Type B pancreatic cell (in vitro differentiated cells): ENCODE results near the gene TGFBR3. TPM values are rescaled to one million over a fixed set of nuclear protein-coding genes. Genes with fewer than 3 reads are reported as not detected.

ENCODE experiments used
- DNase-seq: peaks from one replicate; pipeline ENCODE4 v3.0.0; 2021; ENCODE audit warnings: mixed read lengths; ENCODE audit not compliant: unreplicated experiment; ENCODE audit errors: extremely low spot score
- H3K27ac Mint-ChIP-seq: 2 replicates; pipeline ENCODE4 v1.8.0; 2021; ENCODE audit warnings: mild to moderate bottlenecking, mixed read lengths
- H3K27me3 Mint-ChIP-seq: 2 replicates; pipeline ENCODE4 v1.8.0; 2021; ENCODE audit warnings: mixed read lengths
- H3K36me3 Mint-ChIP-seq: 2 replicates; pipeline ENCODE4 v1.8.0; 2021; ENCODE audit warnings: mixed read lengths
- H3K4me1 Mint-ChIP-seq: one replicate; pipeline ENCODE4 v1.8.0; 2021; ENCODE audit warnings: mixed read lengths; ENCODE audit not compliant: unreplicated experiment
- H3K4me3 Mint-ChIP-seq: 2 replicates; pipeline ENCODE4 v1.8.0; 2021; ENCODE audit warnings: mild to moderate bottlenecking, mixed read lengths
- H3K9me3 Mint-ChIP-seq: 2 replicates; pipeline ENCODE4 v1.8.0; 2021; ENCODE audit warnings: mixed read lengths
- total RNA-seq: library from RNA; stranded (reverse); gene quantifications from 2 replicates; pipeline ENCODE4 v1.2.1, GENCODE V29; 2021; ENCODE audit warnings: low replicate concordance
- TF ChIP-seq, protein P1 (sequence below): fragments of 200-600 bp; sonication (generic); conservative IDR thresholded peaks from 2 replicates; pipeline ENCODE4 v1.5.0; 2021; ENCODE audit warnings: antibody characterized with exemption, mild to moderate bottlenecking

The TGFBR3 gene
- total RNA-seq, 1 donor from 2014 or later: 33.5 TPM

DNA sequence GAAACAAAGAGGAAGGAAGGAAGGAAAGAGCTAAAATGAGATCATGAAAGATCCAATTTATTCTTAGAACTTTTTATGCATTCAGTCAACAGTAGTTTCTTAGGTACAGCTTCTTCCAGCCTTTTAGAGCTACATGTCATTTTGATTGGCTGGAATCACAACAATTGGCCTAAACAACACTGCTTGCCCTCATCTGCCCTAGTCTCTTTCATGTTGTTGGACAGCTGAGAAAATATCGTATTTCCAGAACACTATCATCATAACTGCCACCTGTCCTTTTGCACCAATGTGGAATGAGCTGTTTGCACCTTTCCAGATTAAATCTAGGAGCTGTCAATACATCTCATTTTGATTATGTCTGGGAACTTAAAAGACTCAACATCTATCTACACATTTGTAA, 161.7 kb downstream of the TGFBR3 start:
- Mint-ChIP-seq H3K4me3 (no peak overlapping the region), H3K27me3 (no peaks in the 10 kb centered on the region), H3K4me1 (peaks cover 12% of the 10 kb centered on the region), H3K9me3 (no peaks in the 10 kb centered on the region), H3K27ac (no peak overlapping the region), H3K36me3 (peaks cover 29% of the 10 kb centered on the region)
- no peak for DNase-seq
- TF ChIP-seq, protein P1, sequence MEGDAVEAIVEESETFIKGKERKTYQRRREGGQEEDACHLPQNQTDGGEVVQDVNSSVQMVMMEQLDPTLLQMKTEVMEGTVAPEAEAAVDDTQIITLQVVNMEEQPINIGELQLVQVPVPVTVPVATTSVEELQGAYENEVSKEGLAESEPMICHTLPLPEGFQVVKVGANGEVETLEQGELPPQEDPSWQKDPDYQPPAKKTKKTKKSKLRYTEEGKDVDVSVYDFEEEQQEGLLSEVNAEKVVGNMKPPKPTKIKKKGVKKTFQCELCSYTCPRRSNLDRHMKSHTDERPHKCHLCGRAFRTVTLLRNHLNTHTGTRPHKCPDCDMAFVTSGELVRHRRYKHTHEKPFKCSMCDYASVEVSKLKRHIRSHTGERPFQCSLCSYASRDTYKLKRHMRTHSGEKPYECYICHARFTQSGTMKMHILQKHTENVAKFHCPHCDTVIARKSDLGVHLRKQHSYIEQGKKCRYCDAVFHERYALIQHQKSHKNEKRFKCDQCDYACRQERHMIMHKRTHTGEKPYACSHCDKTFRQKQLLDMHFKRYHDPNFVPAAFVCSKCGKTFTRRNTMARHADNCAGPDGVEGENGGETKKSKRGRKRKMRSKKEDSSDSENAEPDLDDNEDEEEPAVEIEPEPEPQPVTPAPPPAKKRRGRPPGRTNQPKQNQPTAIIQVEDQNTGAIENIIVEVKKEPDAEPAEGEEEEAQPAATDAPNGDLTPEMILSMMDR: no peak

DNA sequence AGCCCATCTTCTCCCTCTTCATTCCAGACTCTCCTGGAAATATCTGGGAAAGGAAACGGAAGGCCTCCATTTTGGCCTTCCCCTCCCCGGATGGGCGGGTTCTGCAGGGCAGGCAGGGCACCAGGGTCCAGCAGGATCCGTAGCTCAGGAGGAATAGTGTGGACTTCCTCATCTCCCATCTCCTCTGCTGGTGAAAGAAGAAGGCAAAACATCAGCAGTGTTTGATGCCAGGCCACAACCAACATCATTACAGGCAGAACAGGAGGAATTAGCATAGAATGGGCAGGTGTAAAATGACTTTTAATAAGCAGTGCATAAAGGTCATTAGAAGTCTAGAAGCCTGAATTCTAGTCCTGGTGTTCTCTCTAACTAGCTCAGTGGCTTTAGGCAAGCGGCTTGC, 165.9 kb downstream of the TGFBR3 start:
- no peaks in the 10 kb centered on the region for H3K9me3 Mint-ChIP-seq
- H3K4me3 Mint-ChIP-seq: no peak overlapping the region
- H3K27me3 Mint-ChIP-seq: no peaks in the 10 kb centered on the region
- H3K27ac Mint-ChIP-seq: no peak overlapping the region
- peaks cover 2% of the 10 kb centered on the region for H3K4me1 Mint-ChIP-seq
- TF ChIP-seq, protein P1: no peak
- no peak for DNase-seq
- peaks cover 42% of the 10 kb centered on the region for H3K36me3 Mint-ChIP-seq

DNA sequence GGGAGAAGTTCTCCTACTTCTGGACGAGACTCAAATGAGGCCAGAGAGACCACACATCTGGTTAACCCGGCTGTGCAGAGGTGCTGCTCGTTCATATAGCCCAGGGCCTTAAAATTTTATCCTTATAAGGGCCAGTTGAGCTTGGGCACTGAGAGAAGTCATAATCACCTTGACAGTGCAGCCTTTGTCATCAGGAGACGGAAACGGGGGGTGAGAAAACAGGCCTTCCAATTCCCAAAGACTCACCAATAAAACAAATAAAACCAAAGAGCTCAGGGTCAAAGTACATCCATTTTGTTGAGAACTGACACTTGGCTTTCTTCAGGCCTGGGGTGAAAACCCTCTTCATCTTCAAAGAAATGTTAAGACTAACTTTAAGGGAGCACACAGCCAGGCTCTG, 167.1 kb downstream of the TGFBR3 start:
- H3K36me3 Mint-ChIP-seq: peaks cover 50% of the 10 kb centered on the region
- no peak for DNase-seq
- H3K27ac Mint-ChIP-seq: no peak overlapping the region
- H3K27me3 Mint-ChIP-seq: no peaks in the 10 kb centered on the region
- no peaks in the 10 kb centered on the region for H3K9me3 Mint-ChIP-seq
- TF ChIP-seq, protein P1: no peak
- peaks cover 5% of the 10 kb centered on the region for H3K4me1 Mint-ChIP-seq
- no peak overlapping the region for H3K4me3 Mint-ChIP-seq

DNA sequence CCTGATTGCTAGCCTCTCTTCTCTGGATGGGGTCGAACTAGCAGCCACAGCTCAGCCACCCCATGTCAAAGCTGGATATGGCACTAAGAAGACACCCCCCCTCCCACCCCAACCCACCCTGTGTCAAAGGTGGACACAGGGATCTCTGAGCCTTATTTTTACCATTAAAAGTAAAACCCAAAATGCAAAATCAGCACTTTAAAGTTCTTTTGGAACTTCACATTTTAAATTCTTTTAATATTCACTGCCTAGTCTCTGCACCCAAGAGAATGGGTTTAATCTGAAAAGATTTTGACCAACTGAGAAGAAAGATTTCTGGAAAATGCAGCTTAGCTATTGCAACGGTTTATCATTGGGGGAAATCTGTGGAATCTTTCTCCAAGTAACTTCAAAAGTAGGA, 167.6 kb downstream of the TGFBR3 start:
- no peak overlapping the region for H3K27ac Mint-ChIP-seq
- TF ChIP-seq, protein P1: no peak
- H3K4me3 Mint-ChIP-seq: no peak overlapping the region
- no peaks in the 10 kb centered on the region for H3K9me3 Mint-ChIP-seq
- peaks cover 50% of the 10 kb centered on the region for H3K36me3 Mint-ChIP-seq
- no peak for DNase-seq
- H3K27me3 Mint-ChIP-seq: no peaks in the 10 kb centered on the region
- H3K4me1 Mint-ChIP-seq: peaks cover 5% of the 10 kb centered on the region

DNA sequence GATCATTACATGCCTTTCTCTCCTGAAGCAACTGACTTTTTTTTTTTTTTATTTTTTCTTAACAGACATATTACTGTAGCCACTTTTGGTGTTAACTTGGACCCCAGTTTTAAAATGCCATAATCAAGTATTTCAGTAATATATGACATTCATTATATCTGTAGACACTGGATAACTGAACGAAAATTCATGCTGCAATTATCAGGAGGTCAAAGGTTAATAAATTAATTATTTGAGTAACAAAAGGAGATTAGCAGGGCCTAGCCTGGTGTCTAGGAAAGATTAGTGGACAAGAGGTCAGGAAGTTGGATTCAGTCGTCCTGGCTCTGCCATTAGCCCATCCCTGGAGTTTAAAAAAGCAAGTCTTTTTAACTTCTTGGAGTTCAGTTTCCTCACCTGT, 168.1 kb downstream of the TGFBR3 start:
- H3K36me3 Mint-ChIP-seq: peaks cover 50% of the 10 kb centered on the region
- DNase-seq: no peak

More for the DNA sequence above, 168.1 kb downstream of the TGFBR3 start:
- no peak overlapping the region for H3K27ac Mint-ChIP-seq
- TF ChIP-seq, protein P1: no peak
- H3K27me3 Mint-ChIP-seq: no peaks in the 10 kb centered on the region
- no peak overlapping the region for H3K4me3 Mint-ChIP-seq
- H3K4me1 Mint-ChIP-seq: peaks cover 5% of the 10 kb centered on the region
- no peaks in the 10 kb centered on the region for H3K9me3 Mint-ChIP-seq
